Measurements from ENCODE around the gene RAD23B. TPM values are rescaled to one million over a fixed set of nuclear protein-coding genes. Genes with fewer than 3 reads are reported as not detected.

RAD23B gene
- total and polyA plus RNA-seq, 2 experiments from 2014 or later: 18.9 to 124 TPM

GRCh38 chr9:107288701-107289100 lies 5.6 kb downstream of the RAD23B start:
- Histone ChIP-seq H3K4me1 (ENCODE audit: insufficient read depth) (peaks cover 54% of the 10 kb centered on the region), H3K4me3 (no peak overlapping the region), H3K9ac (no peak overlapping the region), H3K27ac (no peak overlapping the region), H3K9me3 (ENCODE audit: low read depth) (no peaks in the 10 kb centered on the region), H3K4me2 (ENCODE audit: unreplicated experiment) (no peak overlapping the region), H3K36me3 (ENCODE audit: low read depth) (peaks cover 3% of the 10 kb centered on the region; the same call in 1 of the 2 replicates), H3K9me2 (ENCODE audit: insufficient read depth) (no peaks in the 10 kb centered on the region), H2AFZ (no peak overlapping the region), H3K27me3 (replicated peaks; ENCODE audit: insufficient read depth) (no peaks in the 10 kb centered on the region), H3F3A (ENCODE audit: insufficient read depth) (peaks cover 44% of the 10 kb centered on the region), H3K79me2 (ENCODE audit: insufficient read depth) (peaks cover 100% of the 10 kb centered on the region), H4K20me1 (ENCODE audit: insufficient read depth) (peaks cover 74% of the 10 kb centered on the region)
- in situ Hi-C loops (cut with MboI): no loop called here
- no peak for DNase-seq
- no peak for TF ChIP-seq EZH2phosphoT487 (IDR thresholded peaks at IDR 0.05; ENCODE audit: insufficient read depth, low read depth)
- TF ChIP-seq EZH2 (IDR thresholded peaks at IDR 0.05; ENCODE audit: insufficient read depth, poor library complexity, severe bottlenecking): no peak
- 91 to 100% methylated on average over 1 of the region's 1 CpG for WGBS, 2 experiments (ENCODE audit: low coverage in 1 of 2, low lambda C conversion rate in 2 of 2, missing lambda C conversion rate in 2 of 2)

GRCh38 chr9:107290619-107291018 lies 7.5 kb downstream of the RAD23B start:
- Histone ChIP-seq H3K27ac (no peak overlapping the region), H3K4me3 (no peak overlapping the region), H3F3A (ENCODE audit: insufficient read depth) (peaks cover 34% of the 10 kb centered on the region), H3K9me2 (ENCODE audit: insufficient read depth) (no peaks in the 10 kb centered on the region), H4K20me1 (ENCODE audit: insufficient read depth) (peaks cover 85% of the 10 kb centered on the region), H3K36me3 (ENCODE audit: low read depth) (peaks cover under 1% of the 10 kb centered on the region; the same call in 1 of the 2 replicates), H3K4me1 (ENCODE audit: insufficient read depth) (peaks cover 71% of the 10 kb centered on the region), H3K27me3 (replicated peaks; ENCODE audit: insufficient read depth) (no peaks in the 10 kb centered on the region), H3K9ac (no peak overlapping the region), H3K4me2 (ENCODE audit: unreplicated experiment) (peak overlapping the region; percentile 35), H3K9me3 (ENCODE audit: low read depth) (no peaks in the 10 kb centered on the region), H2AFZ (no peak overlapping the region), H3K79me2 (ENCODE audit: insufficient read depth) (peaks cover 100% of the 10 kb centered on the region)
- DNase-seq: no peak
- no peak for TF ChIP-seq EZH2phosphoT487 (IDR thresholded peaks at IDR 0.05; ENCODE audit: insufficient read depth, low read depth)
- TF ChIP-seq EZH2 (IDR thresholded peaks at IDR 0.05; ENCODE audit: insufficient read depth, poor library complexity, severe bottlenecking): no peak
- in situ Hi-C loops (cut with MboI): no loop called here
- WGBS, 2 experiments (ENCODE audit: low coverage in 1 of 2, low lambda C conversion rate in 2 of 2, missing lambda C conversion rate in 2 of 2): 48 to 52% methylated on average over 7 of the region's 7 CpGs

GRCh38 chr9:107292821-107293542 lies 9.9 kb downstream of the RAD23B start:
- DNase-seq: no peak
- in situ Hi-C loops (cut with MboI): no loop called here
- Histone ChIP-seq H4K20me1 (ENCODE audit: insufficient read depth) (peaks cover 80% of the 10 kb centered on the region), H3K4me3 (no peak overlapping the region), H3K4me2 (ENCODE audit: unreplicated experiment) (peak overlapping the region; percentile 4), H3K36me3 (ENCODE audit: low read depth) (no peaks in the 10 kb centered on the region), H2AFZ (no peak overlapping the region), H3F3A (ENCODE audit: insufficient read depth) (peaks cover 33% of the 10 kb centered on the region), H3K27me3 (replicated peaks; ENCODE audit: insufficient read depth) (no peaks in the 10 kb centered on the region), H3K79me2 (ENCODE audit: insufficient read depth) (peaks cover 100% of the 10 kb centered on the region), H3K9me3 (ENCODE audit: low read depth) (no peaks in the 10 kb centered on the region), H3K9me2 (ENCODE audit: insufficient read depth) (no peaks in the 10 kb centered on the region), H3K27ac (0 out of 2 replicates have a peak overlapping the region, but pooled peaks have one; percentile 32), H3K9ac (no peak overlapping the region), H3K4me1 (ENCODE audit: insufficient read depth) (peaks cover 49% of the 10 kb centered on the region)
- TF ChIP-seq EZH2 (IDR thresholded peaks at IDR 0.05; ENCODE audit: insufficient read depth, poor library complexity, severe bottlenecking) (no peak), EZH2phosphoT487 (IDR thresholded peaks at IDR 0.05; ENCODE audit: insufficient read depth, low read depth) (no peak)
- WGBS, 2 experiments (ENCODE audit: low coverage in 1 of 2, low lambda C conversion rate in 2 of 2, missing lambda C conversion rate in 2 of 2): 54 to 63% methylated on average over 1 of the region's 1 CpG

- Histone ChIP-seq H3K79me2 (ENCODE audit: insufficient read depth) (peaks cover 100% of the 10 kb centered on the region), H3K4me3 (no peak overlapping the region), H2AFZ (no peak overlapping the region), H3K9me3 (ENCODE audit: low read depth) (no peaks in the 10 kb centered on the region), H3K27ac (no peak overlapping the region), H3K4me2 (ENCODE audit: unreplicated experiment) (peak overlapping the region; percentile 4), H4K20me1 (ENCODE audit: insufficient read depth) (peaks cover 76% of the 10 kb centered on the region), H3K9me2 (ENCODE audit: insufficient read depth) (no peaks in the 10 kb centered on the region), H3K9ac (no peak overlapping the region), H3F3A (ENCODE audit: insufficient read depth) (peaks cover 33% of the 10 kb centered on the region), H3K27me3 (replicated peaks; ENCODE audit: insufficient read depth) (no peaks in the 10 kb centered on the region), H3K36me3 (ENCODE audit: low read depth) (no peaks in the 10 kb centered on the region), H3K4me1 (ENCODE audit: insufficient read depth) (peaks cover 48% of the 10 kb centered on the region)
- 97 to 98% methylated on average over 6 of the region's 6 CpGs for WGBS, 2 experiments (ENCODE audit: low coverage in 1 of 2, low lambda C conversion rate in 2 of 2, missing lambda C conversion rate in 2 of 2)
- in situ Hi-C loops (cut with MboI): no loop called here
- no peak for DNase-seq
- TF ChIP-seq EZH2phosphoT487 (IDR thresholded peaks at IDR 0.05; ENCODE audit: insufficient read depth, low read depth) (no peak), EZH2 (IDR thresholded peaks at IDR 0.05; ENCODE audit: insufficient read depth, poor library complexity, severe bottlenecking) (no peak)
Measured at GRCh38 chr9:107293543-107294085, 10.5 kb downstream of the RAD23B start.

All from GM23248 (cell line).